Measurements from ENCODE around the gene MYLK. TPM values are rescaled to one million over a fixed set of nuclear protein-coding genes. Genes with fewer than 3 reads are reported as not detected.

The MYLK gene
- total and polyA plus RNA-seq, 9 of the 15 experiments (the other 6 are each of a cell fraction or from before 2014, with no cell fraction given) = 0.11 to 0.53 (median 0.18) TPM; not detected in 2

GRCh38 chr3:123584988-123585937 lies 298.9 kb downstream of the MYLK start, which contains the start of gene HACD2 (continued):
- TF ChIP-seq, protein P1, sequence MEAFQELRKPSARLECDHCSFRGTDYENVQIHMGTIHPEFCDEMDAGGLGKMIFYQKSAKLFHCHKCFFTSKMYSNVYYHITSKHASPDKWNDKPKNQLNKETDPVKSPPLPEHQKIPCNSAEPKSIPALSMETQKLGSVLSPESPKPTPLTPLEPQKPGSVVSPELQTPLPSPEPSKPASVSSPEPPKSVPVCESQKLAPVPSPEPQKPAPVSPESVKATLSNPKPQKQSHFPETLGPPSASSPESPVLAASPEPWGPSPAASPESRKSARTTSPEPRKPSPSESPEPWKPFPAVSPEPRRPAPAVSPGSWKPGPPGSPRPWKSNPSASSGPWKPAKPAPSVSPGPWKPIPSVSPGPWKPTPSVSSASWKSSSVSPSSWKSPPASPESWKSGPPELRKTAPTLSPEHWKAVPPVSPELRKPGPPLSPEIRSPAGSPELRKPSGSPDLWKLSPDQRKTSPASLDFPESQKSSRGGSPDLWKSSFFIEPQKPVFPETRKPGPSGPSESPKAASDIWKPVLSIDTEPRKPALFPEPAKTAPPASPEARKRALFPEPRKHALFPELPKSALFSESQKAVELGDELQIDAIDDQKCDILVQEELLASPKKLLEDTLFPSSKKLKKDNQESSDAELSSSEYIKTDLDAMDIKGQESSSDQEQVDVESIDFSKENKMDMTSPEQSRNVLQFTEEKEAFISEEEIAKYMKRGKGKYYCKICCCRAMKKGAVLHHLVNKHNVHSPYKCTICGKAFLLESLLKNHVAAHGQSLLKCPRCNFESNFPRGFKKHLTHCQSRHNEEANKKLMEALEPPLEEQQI (IDR thresholded peaks at IDR 0.05) = no peak
- TF ChIP-seq ZNF655 (CRISPR knock-in tag; IDR thresholded peaks at IDR 0.05) (no peak), POLR2H (tag; IDR thresholded peaks at IDR 0.05; ENCODE audit: low read depth) (peak; percentile 45; the same call in 1 of the 2 replicates), BRF1 (IDR thresholded peaks at IDR 0.05; ENCODE audit: borderline replicate concordance, extremely low read depth, insufficient read length) (no peak), ZNF740 (CRISPR knock-in tag; IDR thresholded peaks at IDR 0.05) (no peak), ZNF740 (tag; IDR thresholded peaks at IDR 0.05) (0 out of 4 replicates have a peak, but pooled peaks of 1 of the 2 experiments have one; percentile 28), THAP12 (CRISPR knock-in tag; IDR thresholded peaks at IDR 0.05) (no peak), KDM4B (IDR thresholded peaks at IDR 0.05; ENCODE audit: borderline replicate concordance in 2 of 2, low read depth in 1 of 2) (no peak), NR2C2 (CRISPR knock-in tag; IDR thresholded peaks at IDR 0.05) (no peak), NR2C2 (tag; IDR thresholded peaks at IDR 0.05) (peak; percentile 94), CBFA2T3 (IDR thresholded peaks at IDR 0.05) (no peak), ZNF583 (CRISPR knock-in tag; IDR thresholded peaks at IDR 0.05) (peak; percentile 54; the same call in 1 of the 2 replicates), TFAM (CRISPR knock-in tag; conservative IDR thresholded peaks at IDR 0.05) (no peak), FOXK2 (conservative IDR thresholded peaks at IDR 0.05 in 1 of 2, IDR thresholded peaks at IDR 0.05 in 1 of 2; ENCODE audit: low read depth in 2 of 2) (peak; percentile 52 to 80; a peak in 3 of 4 replicates), E2F3 (CRISPR knock-in tag; IDR thresholded peaks at IDR 0.05) (peak; percentile 24; the same call in 1 of the 2 replicates), SMAD4 (CRISPR knock-in tag; conservative IDR thresholded peaks at IDR 0.05) (peak; percentile 52), HDAC2 (IDR thresholded peaks at IDR 0.05) (no peak), CREB3 (tag; conservative IDR thresholded peaks at IDR 0.05; ENCODE audit: low read depth) (peak; percentile 95), BHLHE40 (IDR thresholded peaks at IDR 0.05; ENCODE audit: low read length) (no peak)

Measured in K562 (cell line).